Astrocyte (in vitro differentiated cells and primary cell): ENCODE measurements around the gene ROPN1B.
"Not testable (repeated sequence)": the region's sequence is repeated elsewhere in the genome, so short reads cannot be mapped to it uniquely, and the experiment has no call there.

Experiments
- EZH2 ChIP-seq: IDR thresholded peaks from 2 replicates; pipeline ENCODE4 v1.6.1; 2012; ENCODE audit warnings: mild to moderate bottlenecking, low read length, inconsistent platforms; ENCODE audit not compliant: insufficient read depth
- TF ChIP-seq, protein P1 (sequence below): IDR thresholded peaks from 2 replicates; pipeline ENCODE4 v1.5.1; 2011; ENCODE audit warnings: low read depth, mild to moderate bottlenecking, inconsistent platforms, low read length, moderate library complexity; ENCODE audit not compliant: insufficient read depth

DNA sequence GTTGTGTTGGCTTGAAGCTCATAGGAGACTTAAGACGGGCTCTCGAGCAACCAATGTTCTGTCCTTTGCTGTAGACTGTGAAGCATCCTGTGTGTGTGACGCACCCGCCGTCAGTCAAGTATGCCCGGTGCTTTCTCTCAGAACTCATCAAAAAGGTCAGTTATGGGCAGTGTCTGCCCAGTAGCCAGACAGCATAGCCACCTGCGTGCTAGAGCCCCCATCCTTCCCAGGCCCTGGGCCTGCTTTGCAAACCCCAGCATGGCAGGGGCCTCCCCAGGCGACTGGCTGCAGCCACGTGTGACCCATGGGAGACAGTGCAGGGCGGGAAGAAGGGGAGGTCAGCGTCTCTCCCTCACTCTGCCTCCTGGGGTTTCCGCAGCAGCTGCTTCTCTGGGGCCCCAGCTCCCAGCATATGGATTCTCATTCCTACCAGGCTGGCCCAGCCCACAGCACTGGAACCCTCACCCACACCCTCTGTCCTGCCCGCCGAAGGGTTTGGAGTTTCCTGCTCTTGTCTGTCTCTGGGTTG is 48.2 kb upstream of the ROPN1B start:
- not testable (repeated sequence) for TF ChIP-seq EZH2
- TF ChIP-seq, protein P1, sequence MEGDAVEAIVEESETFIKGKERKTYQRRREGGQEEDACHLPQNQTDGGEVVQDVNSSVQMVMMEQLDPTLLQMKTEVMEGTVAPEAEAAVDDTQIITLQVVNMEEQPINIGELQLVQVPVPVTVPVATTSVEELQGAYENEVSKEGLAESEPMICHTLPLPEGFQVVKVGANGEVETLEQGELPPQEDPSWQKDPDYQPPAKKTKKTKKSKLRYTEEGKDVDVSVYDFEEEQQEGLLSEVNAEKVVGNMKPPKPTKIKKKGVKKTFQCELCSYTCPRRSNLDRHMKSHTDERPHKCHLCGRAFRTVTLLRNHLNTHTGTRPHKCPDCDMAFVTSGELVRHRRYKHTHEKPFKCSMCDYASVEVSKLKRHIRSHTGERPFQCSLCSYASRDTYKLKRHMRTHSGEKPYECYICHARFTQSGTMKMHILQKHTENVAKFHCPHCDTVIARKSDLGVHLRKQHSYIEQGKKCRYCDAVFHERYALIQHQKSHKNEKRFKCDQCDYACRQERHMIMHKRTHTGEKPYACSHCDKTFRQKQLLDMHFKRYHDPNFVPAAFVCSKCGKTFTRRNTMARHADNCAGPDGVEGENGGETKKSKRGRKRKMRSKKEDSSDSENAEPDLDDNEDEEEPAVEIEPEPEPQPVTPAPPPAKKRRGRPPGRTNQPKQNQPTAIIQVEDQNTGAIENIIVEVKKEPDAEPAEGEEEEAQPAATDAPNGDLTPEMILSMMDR, result not testable (repeated sequence)
